ENCODE results near the gene ABHD17C. TPM values are rescaled to one million over a fixed set of nuclear protein-coding genes. Genes with fewer than 3 reads are reported as not detected.

ABHD17C gene
- total RNA-seq, 1 donor = 11.6 TPM

DNA sequence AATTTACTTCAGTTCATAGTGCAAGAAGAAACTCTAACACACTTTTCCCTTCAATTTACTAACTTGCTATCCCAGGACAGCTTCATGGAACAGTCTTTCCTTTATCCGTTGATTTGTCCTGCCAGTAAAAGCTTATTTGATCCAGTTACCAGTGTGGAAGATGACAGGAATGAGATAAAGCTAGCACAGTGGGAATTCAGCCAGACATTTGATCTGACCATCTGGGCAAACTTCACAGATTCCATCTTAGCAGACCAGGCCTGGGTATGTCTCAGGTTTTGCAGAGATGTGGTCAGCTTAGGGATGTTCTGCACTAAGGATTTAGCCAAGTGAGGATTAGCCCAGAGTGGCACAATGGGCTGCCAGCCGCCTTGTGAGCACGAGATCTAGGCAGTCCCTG, 103.8 kb downstream of the ABHD17C start:
- no peaks in the 10 kb centered on the region for H3K79me2 ChIP-seq (ENCODE audit: insufficient read depth, low read length)
- H3K4me3 ChIP-seq (ENCODE audit: insufficient read depth, low read length) = no peak overlapping the region
- no peaks in the 10 kb centered on the region for H3K9me3 ChIP-seq (ENCODE audit: low read depth, low read length)
- no peaks in the 10 kb centered on the region for H3K27me3 ChIP-seq (ENCODE audit: insufficient read depth, low read length)
- TF ChIP-seq, protein P1, sequence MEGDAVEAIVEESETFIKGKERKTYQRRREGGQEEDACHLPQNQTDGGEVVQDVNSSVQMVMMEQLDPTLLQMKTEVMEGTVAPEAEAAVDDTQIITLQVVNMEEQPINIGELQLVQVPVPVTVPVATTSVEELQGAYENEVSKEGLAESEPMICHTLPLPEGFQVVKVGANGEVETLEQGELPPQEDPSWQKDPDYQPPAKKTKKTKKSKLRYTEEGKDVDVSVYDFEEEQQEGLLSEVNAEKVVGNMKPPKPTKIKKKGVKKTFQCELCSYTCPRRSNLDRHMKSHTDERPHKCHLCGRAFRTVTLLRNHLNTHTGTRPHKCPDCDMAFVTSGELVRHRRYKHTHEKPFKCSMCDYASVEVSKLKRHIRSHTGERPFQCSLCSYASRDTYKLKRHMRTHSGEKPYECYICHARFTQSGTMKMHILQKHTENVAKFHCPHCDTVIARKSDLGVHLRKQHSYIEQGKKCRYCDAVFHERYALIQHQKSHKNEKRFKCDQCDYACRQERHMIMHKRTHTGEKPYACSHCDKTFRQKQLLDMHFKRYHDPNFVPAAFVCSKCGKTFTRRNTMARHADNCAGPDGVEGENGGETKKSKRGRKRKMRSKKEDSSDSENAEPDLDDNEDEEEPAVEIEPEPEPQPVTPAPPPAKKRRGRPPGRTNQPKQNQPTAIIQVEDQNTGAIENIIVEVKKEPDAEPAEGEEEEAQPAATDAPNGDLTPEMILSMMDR (IDR thresholded peaks at IDR 0.05; ENCODE audit: extremely low read depth, low read depth, low read length) = no peak
- no peak overlapping the region for H2AFZ ChIP-seq (ENCODE audit: low read length)
- DNase-seq (ENCODE audit: insufficient read length, low spot score, missing footprints) = no peak
- no peak overlapping the region for H3K4me2 ChIP-seq (ENCODE audit: insufficient read depth, low read length)
- peaks cover 7% of the 10 kb centered on the region for H3K4me1 ChIP-seq (ENCODE audit: insufficient read depth, low read length)
- peaks cover 95% of the 10 kb centered on the region for H3K36me3 ChIP-seq (ENCODE audit: insufficient read depth, low read length)
- peaks cover 36% of the 10 kb centered on the region for H4K20me1 ChIP-seq (ENCODE audit: insufficient read depth, low read length)
- H3K27ac ChIP-seq (ENCODE audit: low read depth, low read length) = no peak overlapping the region

GRCh38 chr15:80800067-80800466, 105.0 kb downstream of the ABHD17C start:
- Histone ChIP-seq H3K27me3 (ENCODE audit: insufficient read depth, low read length) (no peaks in the 10 kb centered on the region), H3K9me3 (ENCODE audit: low read depth, low read length) (no peaks in the 10 kb centered on the region), H3K36me3 (ENCODE audit: insufficient read depth, low read length) (peaks cover 95% of the 10 kb centered on the region), H4K20me1 (ENCODE audit: insufficient read depth, low read length) (peaks cover 35% of the 10 kb centered on the region), H3K27ac (ENCODE audit: low read depth, low read length) (no peak overlapping the region), H2AFZ (ENCODE audit: low read length) (no peak overlapping the region), H3K4me1 (ENCODE audit: insufficient read depth, low read length) (peaks cover 7% of the 10 kb centered on the region), H3K4me3 (ENCODE audit: insufficient read depth, low read length) (no peak overlapping the region), H3K4me2 (ENCODE audit: insufficient read depth, low read length) (no peak overlapping the region), H3K79me2 (ENCODE audit: insufficient read depth, low read length) (no peaks in the 10 kb centered on the region)
- no peak for DNase-seq (ENCODE audit: insufficient read length, low spot score, missing footprints)
- TF ChIP-seq, protein P1 (IDR thresholded peaks at IDR 0.05; ENCODE audit: extremely low read depth, low read depth, low read length) = no peak

- Histone ChIP-seq H4K20me1 (ENCODE audit: insufficient read depth, low read length) (peaks cover 41% of the 10 kb centered on the region), H3K79me2 (ENCODE audit: insufficient read depth, low read length) (no peaks in the 10 kb centered on the region), H3K4me1 (ENCODE audit: insufficient read depth, low read length) (peaks cover 7% of the 10 kb centered on the region), H3K27ac (ENCODE audit: low read depth, low read length) (peak overlapping the region; percentile 42), H3K9me3 (ENCODE audit: low read depth, low read length) (no peaks in the 10 kb centered on the region), H3K4me3 (ENCODE audit: insufficient read depth, low read length) (no peak overlapping the region), H3K27me3 (ENCODE audit: insufficient read depth, low read length) (no peaks in the 10 kb centered on the region), H2AFZ (ENCODE audit: low read length) (no peak overlapping the region), H3K4me2 (ENCODE audit: insufficient read depth, low read length) (no peak overlapping the region), H3K36me3 (ENCODE audit: insufficient read depth, low read length) (peaks cover 93% of the 10 kb centered on the region)
- peak; percentile 91 for DNase-seq (ENCODE audit: insufficient read length, low spot score, missing footprints)
- TF ChIP-seq, protein P1 (IDR thresholded peaks at IDR 0.05; ENCODE audit: extremely low read depth, low read depth, low read length) = no peak
Observed at GRCh38 chr15:80801891-80802680, 107.0 kb downstream of the ABHD17C start.

All from osteoblast (primary cell).